HG02798 (cell line): ENCODE results near the gene RTN1.

ENCODE experiments used
- ATAC-seq: cut with Tn5 transposase; IDR thresholded peaks from one replicate; pipeline ENCODE4 v1.9.1; 2021; ENCODE audit warnings: mild to moderate bottlenecking; ENCODE audit not compliant: unreplicated experiment, poor library complexity

The RTN1 gene

DNA sequence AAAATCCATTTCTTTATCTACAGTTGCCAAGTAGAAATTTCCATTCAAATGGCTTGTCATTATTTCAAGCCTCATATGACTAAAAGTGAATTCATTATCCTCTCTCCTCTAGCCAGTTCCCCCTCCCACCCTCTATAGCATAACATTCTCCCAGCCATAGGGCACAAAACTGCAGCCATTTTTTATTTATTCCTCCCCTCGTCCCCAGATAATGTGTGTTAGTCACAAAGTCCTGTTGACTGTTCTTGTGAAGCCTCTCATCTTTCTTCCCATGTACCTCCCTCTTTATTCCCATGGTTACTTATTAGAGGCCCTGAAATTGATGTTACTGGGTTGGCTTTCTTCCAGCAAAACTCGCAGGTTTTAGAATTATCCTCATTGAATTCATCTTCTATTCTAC, 13.2 kb downstream of the RTN1 start:
- no peak for ATAC-seq

DNA sequence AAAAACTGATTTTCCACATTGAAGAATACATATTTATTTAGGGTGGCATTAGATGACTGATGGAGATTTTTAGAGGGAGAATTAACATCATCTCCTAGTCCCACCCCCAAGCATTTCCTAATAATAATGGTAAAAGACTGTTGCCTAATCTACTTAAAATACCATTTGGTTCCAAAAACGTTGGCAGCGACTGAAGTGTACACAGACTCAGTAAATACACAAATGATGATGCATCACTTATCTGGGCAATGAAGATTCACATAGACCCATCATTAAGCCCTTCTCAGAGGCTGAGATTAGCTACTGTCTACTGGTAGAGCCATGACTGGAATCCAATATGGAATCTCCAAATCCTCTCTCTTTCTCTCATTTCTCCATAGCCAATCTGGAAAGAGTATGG, 18.2 kb downstream of the RTN1 start:
- ATAC-seq: no peak

DNA sequence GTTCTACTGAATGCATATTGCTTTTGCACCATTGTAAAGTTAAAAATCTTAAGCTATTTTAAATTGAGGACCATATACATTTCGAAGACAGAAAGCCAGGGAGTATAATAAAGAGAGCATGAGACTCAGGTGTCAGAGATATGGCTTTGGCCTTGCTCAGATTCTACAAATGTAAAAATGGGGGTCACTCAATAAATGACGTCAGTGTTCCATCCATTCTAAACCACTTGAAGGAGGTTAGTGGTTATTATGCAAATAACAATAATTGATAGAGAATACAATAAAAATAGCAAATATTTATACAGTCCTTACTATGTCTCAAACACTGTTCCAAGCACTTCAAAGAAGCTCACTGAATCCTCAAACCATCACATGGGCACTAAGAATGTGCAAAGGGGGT, 20.1 kb downstream of the RTN1 start:
- ATAC-seq: no peak

DNA sequence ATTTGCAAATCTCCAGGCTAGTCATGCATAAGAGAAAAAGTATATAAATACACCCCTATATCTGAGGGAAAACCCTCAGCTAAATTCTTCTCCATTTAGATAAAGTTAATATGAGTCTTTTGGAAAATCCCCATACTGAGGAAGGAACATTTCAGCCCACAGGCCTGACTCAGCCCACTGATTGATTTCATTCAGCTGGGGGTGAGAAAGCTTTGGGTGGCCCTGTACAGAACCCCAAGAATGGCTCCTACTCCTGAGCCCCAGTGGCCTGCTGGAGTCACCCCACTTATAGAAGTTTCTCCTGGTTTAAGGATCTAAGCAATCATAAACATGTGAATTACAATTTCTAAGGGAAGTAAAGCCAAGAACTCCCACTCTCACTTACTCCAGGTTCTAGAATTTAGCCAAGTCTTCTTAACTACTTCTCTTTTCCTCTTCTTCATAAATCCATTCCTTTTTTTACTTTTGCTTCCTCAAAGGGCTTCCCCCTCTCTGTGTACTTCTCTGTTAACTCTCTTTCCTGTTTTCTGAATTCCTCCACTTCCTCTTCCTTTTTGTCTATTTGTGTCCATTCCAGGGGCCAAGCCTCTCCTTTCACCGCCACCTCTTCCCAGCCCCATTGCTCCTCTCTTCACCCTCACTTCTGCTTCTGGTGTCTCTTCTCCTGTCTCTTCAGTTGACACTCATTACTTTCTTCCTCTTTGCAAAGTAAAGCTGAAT, 21.0 kb downstream of the RTN1 start:
- ATAC-seq: no peak

DNA sequence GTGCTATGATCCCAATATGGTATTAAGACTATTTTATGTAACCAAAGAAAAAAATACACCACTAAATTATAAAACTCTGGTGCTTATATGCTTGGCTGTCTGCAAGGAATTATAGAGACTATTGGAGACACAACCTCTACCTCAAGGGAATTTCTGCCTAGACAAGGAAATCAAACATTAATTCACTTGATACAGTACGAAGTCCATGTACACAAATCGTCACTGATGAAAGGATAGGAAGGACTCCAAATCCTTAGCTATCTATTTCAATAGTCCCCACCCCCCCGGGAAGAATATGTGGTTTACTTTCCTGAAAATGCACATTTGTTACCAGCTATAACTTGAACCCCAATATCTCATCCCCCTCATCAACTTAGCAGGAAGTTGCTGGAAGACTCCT, 21.9 kb downstream of the RTN1 start:
- ATAC-seq: no peak

DNA sequence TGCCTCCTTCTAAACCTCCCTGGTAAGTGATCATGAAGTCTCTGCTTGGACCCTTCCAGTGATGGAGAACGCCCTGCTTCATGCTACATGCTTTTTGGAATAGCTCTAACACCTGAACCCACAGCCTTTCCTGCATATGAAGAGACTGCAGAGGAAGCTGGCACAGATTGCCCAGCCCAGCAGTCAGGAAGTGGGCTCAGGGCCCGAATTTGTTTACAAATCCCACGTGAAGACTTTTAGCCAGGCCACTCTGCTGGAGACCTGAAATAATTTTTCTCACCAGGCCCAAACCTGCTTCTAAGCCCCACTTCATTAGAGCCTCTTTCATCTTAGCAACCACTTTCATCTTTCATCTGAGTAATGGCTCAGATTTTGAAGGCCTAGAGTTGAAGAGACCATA, 22.9 kb downstream of the RTN1 start:
- ATAC-seq: no peak

DNA sequence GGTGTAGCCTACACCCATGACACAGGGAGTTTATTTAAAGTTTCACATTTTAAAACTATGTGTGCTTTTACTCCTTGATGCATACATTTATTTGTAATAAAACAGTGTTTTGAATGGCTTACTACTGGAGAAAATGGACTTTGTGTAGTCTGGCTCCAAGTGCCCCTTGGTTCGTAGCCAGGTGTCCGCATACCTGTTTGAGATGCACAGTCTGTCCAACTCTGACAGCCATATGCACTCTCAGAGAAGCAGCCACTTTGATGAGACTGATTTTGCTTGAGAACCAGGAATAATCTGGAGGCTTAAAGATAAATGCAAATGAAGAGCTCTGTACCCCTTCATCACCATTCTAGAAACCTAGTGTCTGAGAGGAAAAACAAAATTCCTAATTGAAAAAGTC, 24.0 kb downstream of the RTN1 start:
- no peak for ATAC-seq

DNA sequence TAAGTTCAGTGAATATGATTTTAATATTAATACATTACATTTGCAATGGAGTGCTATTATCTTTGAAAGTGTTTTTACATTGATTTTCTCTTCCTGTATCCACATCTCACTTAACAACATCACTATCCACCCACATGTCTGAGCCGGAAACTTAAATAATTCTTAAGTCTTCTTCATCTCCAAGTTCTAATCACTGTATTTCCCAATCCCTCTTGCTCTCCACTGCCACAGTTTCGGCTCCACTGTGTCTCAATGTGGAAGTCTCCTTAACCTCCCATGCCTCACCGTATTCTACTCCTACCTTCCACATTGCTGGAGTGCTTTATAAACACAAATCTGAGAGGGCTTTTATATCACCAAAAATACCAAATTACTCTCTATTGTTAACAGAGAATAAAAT, 25.3 kb downstream of the RTN1 start:
- ATAC-seq: no peak

DNA sequence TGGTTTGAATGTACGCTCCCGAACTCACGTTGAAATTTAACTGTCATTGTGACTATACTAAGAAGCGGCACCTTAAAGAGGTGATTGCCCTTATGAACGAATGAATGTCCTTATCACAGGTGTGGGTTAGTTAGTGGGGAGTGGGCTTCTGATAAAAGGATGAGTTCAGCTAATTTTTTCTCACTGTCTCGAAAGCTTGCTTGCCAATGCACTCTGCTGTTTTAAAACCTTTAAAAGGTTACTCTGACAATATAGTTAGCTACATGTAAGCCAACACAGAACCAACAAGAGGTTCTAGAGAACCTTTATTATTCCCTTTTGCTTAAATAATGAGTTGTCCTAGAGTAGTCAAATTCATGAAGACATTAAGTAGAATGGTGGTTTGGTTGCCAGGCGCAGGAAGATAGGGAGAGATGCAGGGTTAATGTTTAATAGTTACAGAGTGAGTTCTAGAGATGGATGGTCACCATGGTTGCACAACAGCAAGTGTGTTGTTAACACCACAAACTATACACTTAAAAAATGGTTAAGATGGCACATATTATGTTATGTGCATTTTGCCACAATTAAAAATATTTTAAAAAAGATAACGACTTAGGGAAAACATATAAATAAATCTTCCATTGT, 26.3 kb downstream of the RTN1 start:
- no peak for ATAC-seq

DNA sequence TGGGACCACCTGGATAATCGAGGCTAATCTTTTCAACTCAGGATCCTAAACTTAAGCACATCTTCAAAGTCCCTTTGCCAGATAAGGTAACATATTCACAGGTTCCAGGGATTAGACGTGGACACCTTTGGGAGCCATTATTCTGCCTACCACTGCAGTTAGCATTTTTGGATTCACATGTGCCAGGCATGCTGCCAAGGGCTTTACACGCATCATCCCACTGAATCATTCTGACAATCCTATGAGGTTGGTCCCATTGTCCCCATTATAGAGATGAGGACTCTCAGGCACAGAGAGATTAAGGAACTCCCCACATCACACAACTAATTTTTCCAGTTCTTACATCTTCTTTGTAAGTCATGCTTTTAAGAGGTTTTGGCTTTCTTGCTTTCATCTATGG, 34.5 kb downstream of the RTN1 start:
- no peak for ATAC-seq

DNA sequence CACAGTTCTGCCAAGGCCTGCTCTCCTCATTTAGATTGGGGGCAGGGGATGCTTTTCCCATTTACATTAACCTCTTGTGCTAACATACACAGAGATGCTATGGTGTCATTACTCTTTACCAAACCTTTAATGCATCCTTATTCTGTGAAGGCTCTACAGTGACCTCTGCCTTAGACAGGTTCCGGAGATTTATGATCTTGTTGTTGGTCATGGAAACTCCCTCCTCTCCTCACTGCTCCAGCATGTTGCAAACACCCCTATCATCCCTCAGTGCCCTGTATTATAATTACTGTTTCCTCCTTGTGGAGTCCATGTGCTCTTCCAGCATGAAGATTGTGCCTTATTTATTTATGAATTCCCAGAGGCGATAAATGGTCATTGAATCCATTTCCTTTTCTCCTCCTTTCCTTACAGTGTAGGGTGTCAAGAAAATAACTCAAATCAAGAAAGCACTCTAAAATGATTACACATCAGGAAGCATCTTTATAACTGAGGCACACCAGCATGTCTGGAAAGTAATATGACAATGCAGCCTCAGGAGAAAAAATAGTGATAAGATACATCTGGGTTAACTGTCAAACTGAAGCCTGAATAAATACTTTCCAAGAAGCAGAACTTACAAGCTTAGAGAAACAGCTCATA, 37.8 kb downstream of the RTN1 start:
- ATAC-seq: no peak

DNA sequence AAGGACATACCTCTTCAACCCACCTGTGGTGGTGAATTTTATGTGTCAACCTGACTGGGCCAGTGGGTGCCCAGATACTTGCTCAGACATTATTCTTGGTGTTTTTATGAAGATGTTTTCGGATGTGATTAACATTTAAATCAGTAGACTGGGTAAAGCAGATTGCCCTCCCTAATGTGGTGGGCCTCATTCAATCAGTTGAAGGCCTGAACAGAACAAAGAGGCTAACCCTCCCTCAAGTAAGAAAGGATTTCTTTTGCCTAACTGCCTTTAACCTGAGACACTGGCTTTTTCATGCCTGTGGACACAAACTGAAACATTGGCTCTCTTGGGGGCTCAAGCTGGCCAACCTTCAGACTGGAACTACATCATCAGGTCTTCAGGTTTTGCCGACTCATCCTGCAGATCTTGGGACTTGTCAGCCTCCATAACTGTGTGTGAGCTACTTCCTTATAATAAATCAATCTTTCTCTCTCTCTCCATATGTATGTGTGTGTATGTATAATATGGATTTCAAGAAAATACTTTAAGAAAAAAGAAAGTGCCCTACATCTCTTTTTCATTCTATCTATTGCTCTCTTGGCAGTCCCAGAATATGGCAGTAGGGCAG, 39.4 kb downstream of the RTN1 start:
- no peak for ATAC-seq

DNA sequence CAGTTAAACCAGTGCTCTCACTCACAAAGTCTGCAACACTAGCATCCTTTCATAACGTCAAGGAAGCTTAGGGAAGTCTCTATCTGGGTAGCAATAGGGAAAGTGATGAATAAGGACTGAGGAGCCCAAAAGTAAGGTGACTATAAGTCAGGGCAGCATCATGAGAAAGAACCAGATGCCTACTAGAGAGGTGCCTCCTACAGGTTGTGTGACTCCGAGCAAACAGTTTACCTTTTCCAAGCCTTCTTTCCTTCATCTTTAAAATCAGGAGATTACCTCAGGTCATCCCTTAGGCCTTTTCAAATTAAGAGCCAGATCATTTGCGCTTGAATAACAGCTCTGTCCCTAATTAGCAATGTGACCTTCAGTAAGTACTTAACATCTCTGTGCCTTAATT, 40.2 kb downstream of the RTN1 start:
- ATAC-seq: no peak

DNA sequence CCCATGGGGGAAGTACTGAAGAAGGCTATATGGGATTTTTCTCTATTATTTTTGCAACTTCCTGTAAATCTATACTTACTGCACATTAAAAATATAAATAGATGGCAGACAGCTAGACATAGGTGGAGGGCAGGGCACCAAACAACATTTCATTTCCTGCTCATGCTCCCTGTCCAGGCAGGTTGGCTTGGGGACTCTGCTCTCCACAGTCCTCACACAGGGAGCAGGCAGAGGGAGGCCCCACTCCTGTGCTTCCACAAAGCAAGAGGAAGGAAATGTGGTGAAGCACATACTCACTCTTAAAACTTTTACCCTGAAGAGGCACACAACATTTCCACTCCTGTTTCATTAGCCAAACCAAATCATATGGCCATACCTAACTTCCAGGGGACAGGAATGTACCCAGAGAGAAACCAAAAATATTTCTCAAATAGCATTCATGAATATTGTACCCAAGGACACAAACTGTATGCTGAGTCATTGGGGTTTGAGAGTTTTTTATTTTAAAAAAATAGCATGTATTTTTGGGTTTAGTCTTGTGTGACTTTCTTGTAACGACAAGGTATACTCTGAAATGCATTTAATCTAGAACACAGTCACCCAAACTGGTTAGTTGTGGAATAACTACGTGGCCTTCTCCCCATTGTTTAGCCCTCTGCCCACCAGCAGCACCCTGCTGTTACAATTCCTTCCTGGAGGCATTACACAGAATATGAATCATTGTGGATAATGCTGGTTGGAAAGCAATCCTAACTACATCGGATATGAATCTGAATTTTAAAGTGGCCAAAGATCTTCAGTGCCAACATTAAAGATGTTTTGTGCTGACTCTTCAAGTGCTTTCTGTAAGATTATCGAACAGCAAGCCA, 40.9 kb downstream of the RTN1 start:
- ATAC-seq: no peak

DNA sequence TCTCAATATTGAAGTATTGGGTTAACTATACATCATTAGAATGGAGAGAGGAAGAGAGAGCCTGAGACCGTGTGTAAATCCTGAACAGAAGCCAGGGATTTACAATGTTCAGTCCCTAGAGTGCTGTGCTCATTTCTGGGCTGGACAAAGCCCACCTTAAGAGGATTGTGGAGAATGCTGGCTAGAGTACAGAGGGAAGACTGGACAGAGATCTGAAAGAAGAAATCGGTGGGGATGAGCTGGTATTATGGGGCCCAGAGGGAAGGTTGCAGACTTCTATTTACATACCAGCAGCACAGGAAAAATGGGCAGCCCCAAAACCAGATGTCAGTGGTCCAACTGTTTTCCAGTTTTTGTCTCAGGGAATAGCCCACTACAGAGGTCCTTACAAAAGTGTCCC, 42.3 kb downstream of the RTN1 start:
- ATAC-seq: no peak

DNA sequence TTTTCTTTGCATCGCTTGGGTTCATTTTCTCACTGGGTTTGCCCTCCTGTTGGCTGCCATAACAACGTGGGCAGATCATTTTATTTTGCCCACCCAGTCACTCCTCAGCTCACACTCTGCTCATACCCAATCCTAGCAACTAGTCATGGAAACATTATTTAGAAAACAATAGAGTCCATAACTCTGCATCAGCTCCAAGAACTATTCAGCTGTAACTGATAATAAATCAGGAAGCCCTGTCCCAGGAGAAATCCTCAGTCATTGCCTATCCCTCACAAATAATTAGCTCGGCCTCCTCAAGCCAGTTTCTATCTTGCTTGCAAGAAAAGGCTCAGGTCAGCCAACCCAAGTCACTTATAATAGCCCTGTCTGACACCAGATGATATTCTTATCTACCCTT, 43.2 kb downstream of the RTN1 start:
- ATAC-seq: no peak

DNA sequence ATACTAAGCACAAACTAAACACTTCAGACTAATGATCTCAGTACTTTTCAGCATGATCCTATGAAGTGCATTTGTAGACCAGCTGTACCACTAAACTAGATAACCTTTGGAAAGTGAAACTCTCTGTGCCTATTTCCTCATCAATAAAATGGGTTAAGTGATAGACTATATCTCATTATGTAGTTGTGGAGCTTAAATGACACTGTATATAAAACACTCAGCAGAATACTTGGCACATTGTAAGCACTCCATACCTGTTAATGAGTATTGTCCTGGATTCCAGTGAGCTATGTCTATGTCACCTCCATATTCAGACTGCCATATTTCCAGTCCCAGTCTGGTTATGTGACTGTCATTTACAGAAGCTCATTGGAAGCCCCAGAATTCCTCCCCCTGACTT, 44.4 kb downstream of the RTN1 start:
- no peak for ATAC-seq

DNA sequence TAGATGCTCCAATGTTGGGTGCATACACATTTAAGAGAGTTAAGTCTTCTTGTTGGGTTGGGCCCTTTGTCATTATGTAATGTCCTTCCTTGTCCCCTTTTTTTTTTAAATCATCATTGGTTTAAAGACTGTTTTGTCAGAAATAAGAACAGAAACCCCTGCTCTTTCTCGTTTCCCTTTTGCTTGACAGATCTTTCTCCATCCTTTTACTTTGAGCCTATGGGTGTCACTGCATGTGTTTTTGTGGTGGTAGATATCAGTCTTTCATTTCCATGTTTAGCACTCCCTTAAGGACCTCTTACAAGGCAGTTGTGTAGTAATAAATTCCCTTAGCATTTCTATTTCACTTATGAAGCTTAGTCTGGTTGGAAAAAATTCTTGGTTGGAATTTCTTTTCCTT, 47.4 kb downstream of the RTN1 start:
- no peak for ATAC-seq

DNA sequence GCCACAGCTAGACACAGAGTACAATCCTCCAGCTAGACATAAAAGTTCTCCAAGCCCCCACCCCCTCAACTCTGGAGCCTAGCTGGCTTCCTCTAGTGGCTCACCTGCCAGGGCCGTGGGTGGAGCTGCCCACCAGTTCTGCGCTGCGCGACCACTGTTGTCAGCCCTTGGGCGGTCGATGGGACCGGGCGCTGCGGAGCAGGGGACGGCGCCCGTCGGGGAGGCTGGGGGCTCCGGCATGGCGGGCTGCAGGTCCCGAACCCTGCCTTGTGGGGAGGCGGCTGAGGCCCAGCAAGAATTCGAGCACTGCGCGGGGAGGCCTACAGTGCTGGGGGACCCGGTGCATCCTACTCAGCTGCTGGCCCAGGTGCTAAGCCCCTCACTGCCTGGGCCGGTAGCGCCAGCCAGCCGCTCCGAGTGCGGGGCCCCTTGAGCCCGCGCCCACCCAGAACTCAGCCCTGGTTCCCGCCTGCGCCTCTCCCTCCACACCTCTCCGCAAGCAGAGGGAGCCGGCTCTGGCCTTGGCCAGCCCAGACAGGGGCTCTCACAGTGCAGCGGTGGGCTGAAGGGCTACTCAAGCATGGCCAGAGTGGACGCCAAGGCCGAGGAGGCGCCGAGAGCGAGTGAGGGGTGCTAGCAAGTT, 51.0 kb downstream of the RTN1 start:
- no peak for ATAC-seq

DNA sequence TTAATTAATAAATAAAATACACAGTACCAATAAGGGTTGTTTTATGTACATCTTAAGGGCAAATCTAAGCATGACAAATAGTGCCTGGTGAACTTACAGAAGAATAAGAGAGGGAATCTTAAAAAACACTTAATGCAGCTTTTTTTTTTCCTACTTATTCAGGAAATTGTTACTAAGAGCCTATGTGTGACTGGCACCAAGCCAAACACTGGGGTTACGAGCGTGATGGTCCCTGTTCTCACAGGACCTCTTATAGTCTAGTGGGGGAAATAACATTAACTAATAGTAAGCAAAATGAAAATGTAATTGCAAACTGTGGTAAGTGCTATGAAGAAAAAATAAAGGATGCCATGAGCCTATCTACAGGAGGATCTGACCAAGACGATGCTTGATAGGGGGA, 53.6 kb downstream of the RTN1 start:
- no peak for ATAC-seq
